K562 (cell line): ENCODE results near the gene PPP6R1. TPM values are rescaled to one million over a fixed set of nuclear protein-coding genes. Genes with fewer than 3 reads are reported as not detected.

ENCODE experiments used
- ATAC-seq: fragments of 200-7000 bp; cut with Tn5 transposase; 3 replicates; pipeline ENCODE4 v1.9.1; 2020; ENCODE audit warnings: moderate library complexity
- BruUV-seq: library from RNA; stranded (reverse); fragments of 400-500 nt; replicated peaks from 2 replicates; lab custom pipeline; 2021; lab: Mats Ljungman, UMichigan
- CTCF ChIA-PET: fragments of 300-600 bp; formaldehyde crosslinking; extraction: SDS; loops from one replicate; lab custom pipeline; 2021; ENCODE audit warnings: low intra/inter-chr PET ratio; lab: Yijun Ruan, JAX
- POLR2A ChIA-PET: fragments of 300-600, 350-650 bp; sonication (Branson Sonifier 250); formaldehyde crosslinking; extraction: SDS; loops from one replicate; lab custom pipeline; 2021; ENCODE audit warnings: antibody characterized with exemption, inconsistent platforms; lab: Yijun Ruan, JAX
- DNase-seq, 4 experiments: peaks; one replicate each; pipeline versions ENCODE4 v3.0.0 to v3.0.0-alpha.2; 2011 to 2018; ENCODE audit warnings: low spot score in 3 of 4, mixed read lengths in 3 of 4; ENCODE audit errors: extremely low read depth in 1 of 4
- FAIRE-seq: peaks from 2 replicates; lab custom pipeline; 2011; peaks lifted over from hg19 to GRCh38; lab: Jason Lieb, UNC
- H2AFZ ChIP-seq: 2 replicates; pipeline ENCODE4 v1.6.0; 2011; ENCODE audit warnings: low read depth, low read length, control low read depth, inconsistent platforms
- H3K27ac ChIP-seq: fragments of 200-600 bp; 3 replicates; pipeline ENCODE4 v1.8.0; 2011; ENCODE audit warnings: low read depth, mild to moderate bottlenecking, control low read depth, inconsistent platforms, low read length, moderate library complexity, mixed read lengths; ENCODE audit errors: extremely low read depth
- H3K27me3 ChIP-seq, 2 experiments: fragments of 300-600 bp in 1 of 2; 2 replicates in 1 of 2; 3 replicates in 1 of 2; pipeline versions ENCODE4 v1.6.0 to v1.8.0; 2011; ENCODE audit warnings: inconsistent platforms in 2 of 2, low read length in 2 of 2, mild to moderate bottlenecking in 1 of 2, mixed read lengths in 1 of 2, moderate library complexity in 1 of 2; ENCODE audit not compliant: control insufficient read depth in 2 of 2, insufficient read depth in 2 of 2
- H3K36me3 ChIP-seq: fragments of 300-600 bp; 3 replicates; pipeline ENCODE4 v1.8.0; 2011; ENCODE audit warnings: mild to moderate bottlenecking, low read length, inconsistent platforms; ENCODE audit not compliant: control insufficient read depth, insufficient read depth
- H3K4me1 ChIP-seq, 2 experiments: fragments of 200-600 bp in 1 of 2; replicated peaks in 1 of 2; 2 replicates in 1 of 2; 3 replicates in 1 of 2; pipeline versions ENCODE4 v1.5.1 to v1.8.0; 2011; ENCODE audit warnings: inconsistent platforms in 2 of 2, low read length in 2 of 2, mild to moderate bottlenecking in 1 of 2, mixed read lengths in 1 of 2, moderate library complexity in 1 of 2; ENCODE audit not compliant: control insufficient read depth in 2 of 2, insufficient read depth in 2 of 2
- H3K4me2 ChIP-seq: 2 replicates; pipeline ENCODE4 v1.6.1; 2011; ENCODE audit warnings: low read length, control low read depth, inconsistent platforms, mixed read lengths; ENCODE audit not compliant: insufficient read depth
- H3K4me3 ChIP-seq: fragments of 200-600 bp; sonication (generic), shearing (Covaris generic); 2 replicates; pipeline ENCODE4 v1.5.1; 2016; ENCODE audit warnings: control low read depth, inconsistent platforms
- H3K79me2 ChIP-seq: fragments of 200-600 bp; 3 replicates; pipeline ENCODE4 v1.8.0; 2011; ENCODE audit warnings: low read length, inconsistent platforms; ENCODE audit not compliant: control insufficient read depth, insufficient read depth
- H3K9ac ChIP-seq, 2 experiments: 2 replicates each; pipeline versions ENCODE4 v1.6.0 to v1.6.1; 2011; ENCODE audit warnings: low read depth in 2 of 2, low read length in 2 of 2, control low read depth in 1 of 2, inconsistent platforms in 1 of 2, mild to moderate bottlenecking in 1 of 2, mixed read lengths in 1 of 2; ENCODE audit not compliant: insufficient read depth in 1 of 2
- H3K9me1 ChIP-seq: one replicate; pipeline ENCODE4 v1.6.0; 2011; ENCODE audit warnings: inconsistent platforms, mild to moderate bottlenecking, low read length, moderate library complexity; ENCODE audit not compliant: control insufficient read depth, insufficient read depth
- H3K9me3 ChIP-seq: replicated peaks from 2 replicates; pipeline ENCODE4 v1.5.1; 2011; ENCODE audit warnings: low read depth, low read length, inconsistent platforms; ENCODE audit not compliant: control insufficient read depth, insufficient read depth
- H4K20me1 ChIP-seq: replicated peaks from 2 replicates; pipeline ENCODE4 v1.6.1; 2011; ENCODE audit warnings: low read length, inconsistent platforms, mixed read lengths; ENCODE audit not compliant: control insufficient read depth, insufficient read depth
- CCAR2 ChIP-seq: fragments of 200-400 bp; formaldehyde crosslinking; IDR thresholded peaks from 2 replicates; pipeline ENCODE4 v1.6.1; 2017; ENCODE audit warnings: mild to moderate bottlenecking, low read depth, low read length
- CEBPB ChIP-seq: fragments of 450-650 bp; IDR thresholded peaks from 2 replicates; pipeline ENCODE4 v1.6.1; 2016; ENCODE audit warnings: missing genetic modification characterization, missing compliant biosample characterization
- ILK ChIP-seq: fragments of 450-650 bp; IDR thresholded peaks from 2 replicates; pipeline ENCODE4 v1.6.1; 2016; ENCODE audit warnings: missing genetic modification characterization, low read depth, mild to moderate bottlenecking, missing compliant biosample characterization, moderate library complexity, borderline replicate concordance
- NR2C2 ChIP-seq, 2 experiments: fragments of 200-800 bp in 1 of 2; sonication (Bioruptor generic) in 1 of 2; sonication (generic) in 1 of 2; formaldehyde crosslinking in 1 of 2; IDR thresholded peaks; 2 replicates each; pipeline versions ENCODE4 v1.6.1 to v1.8.0; 2016 to 2022; ENCODE audit warnings: mild to moderate bottlenecking in 1 of 2, missing compliant biosample characterization in 1 of 2, missing genetic modification characterization in 1 of 2, missing genetic modification reagents in 1 of 2
- POLR2G ChIP-seq: fragments of 200-400 bp; formaldehyde crosslinking; IDR thresholded peaks from 2 replicates; pipeline ENCODE4 v1.6.1; 2017; ENCODE audit warnings: low read depth, mild to moderate bottlenecking, antibody characterized with exemption, low read length, moderate library complexity
- RBFOX2 ChIP-seq: fragments of 200-400 bp; formaldehyde crosslinking; IDR thresholded peaks from 2 replicates; pipeline ENCODE4 v1.6.1; 2017; ENCODE audit warnings: low read depth, mild to moderate bottlenecking, low read length, moderate library complexity
- ZC3H11A ChIP-seq: IDR thresholded peaks from 2 replicates; pipeline ENCODE4 v1.6.1; 2012; ENCODE audit warnings: low read depth, low read length, improper control_type of control experiment
- WGBS: fragments of 100-300 bp; shearing (Covaris generic); methylation state at CpG from one replicate; pipeline ENCODE4 v1.1.6; 2016; ENCODE audit warnings: low coverage, mixed read lengths; ENCODE audit not compliant: insufficient coverage; ENCODE audit errors: missing lambda C conversion rate; 5-methylcytosine and 5-hydroxymethylcytosine counted together
- in situ Hi-C: fragments of 300-500 bp; cut with MboI; formaldehyde crosslinking; loops from 4 replicates; pipeline ENCODE4 v1.15.0; 2018; ENCODE audit warnings: inconsistent platforms, mixed read lengths
- intact Hi-C: fragments of 100-400 bp; cut with micrococcal nuclease; formaldehyde crosslinking; loops from 2 replicates; pipeline ENCODE4 v1.14.2; 2022
- polyA plus RNA-seq, 8 experiments: library from polyadenylated mRNA; depleted of rRNA in 4 of 8; stranded (reverse) in 5 of 8; unstranded in 3 of 8; fragments of >200 nt; fragmentation: Nextera tagmentation in 2 of 8; fragmentation: Illumina TruSeq in 1 of 8; extraction: Ambion mirVana in 2 of 8; extraction: Trizol in 1 of 8; gene quantifications; 2 replicates each; pipeline versions ENCODE4 v1.2.1 to v1.2.3, GENCODE V29; 2011 to 2014; ENCODE audit warnings: inconsistent platforms in 1 of 8, missing spikeins in 1 of 8
- total RNA-seq, 7 experiments: library from RNA; depleted of rRNA in 6 of 7; stranded (reverse); fragments of >200 nt in 6 of 7; fragmentation: Illumina TruSeq in 2 of 7; extraction: Trizol in 2 of 7; gene quantifications; 2 replicates each; pipeline versions ENCODE4 v1.2.1 to v1.2.3, GENCODE V29; 2011 to 2021; ENCODE audit warnings: low replicate concordance in 1 of 7
- TF ChIP-seq, protein P1 (sequence below): sonication (generic); formaldehyde crosslinking; IDR thresholded peaks from 2 replicates; pipeline ENCODE4 v1.8.1; 2023; ENCODE audit warnings: missing genetic modification reagents, mild to moderate bottlenecking, borderline replicate concordance

PPP6R1 gene
- total and polyA plus RNA-seq, 9 of the 15 experiments (the other 6 are each of a cell fraction or from before 2014, with no cell fraction given), result 0.48 to 135 (median 37.2) TPM

DNA sequence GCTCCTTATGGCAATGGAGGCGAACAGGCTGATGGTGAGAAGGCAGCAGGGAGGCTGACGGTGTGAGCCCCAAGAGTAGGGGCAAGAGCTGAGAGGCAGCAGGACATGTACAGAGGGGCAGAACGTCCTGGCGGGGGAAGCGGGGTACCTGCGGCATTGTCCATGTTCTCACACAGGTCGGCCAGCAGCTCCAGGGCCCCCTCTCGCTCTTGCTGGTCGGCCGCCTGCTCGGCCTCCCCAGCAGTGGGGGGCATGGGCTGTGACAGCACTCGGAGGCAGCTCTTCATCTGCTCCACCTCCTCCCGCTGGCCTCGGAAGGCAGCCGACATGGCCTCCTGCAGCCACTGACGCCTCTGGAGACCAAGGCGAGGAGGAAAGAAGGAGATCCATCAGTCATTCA, 18.7 kb upstream of the PPP6R1 start:
- no TSS peak for BruUV-seq
- H3K4me3 ChIP-seq, result no peak overlapping the region
- H4K20me1 ChIP-seq, result no peaks in the 10 kb centered on the region
- peaks cover 19% of the 10 kb centered on the region in 2 experiments for H3K4me1 ChIP-seq
- H2AFZ ChIP-seq, result no peak overlapping the region
- CTCF ChIA-PET, result no interaction called here
- in situ Hi-C loops (no loop called here), intact Hi-C loops (no loop called here)
- no peak overlapping the region for H3K4me2 ChIP-seq
- POLR2A ChIA-PET, result interaction anchor here (0.6 to 2.0 kb wide), 5 partner anchors 16 to 167 kb away, joined by 3 to 8 read pairs (median 3); no protein-coding TSS in a partner anchor
- WGBS, result 95% methylated on average over 13 of the region's 17 CpGs
- no peak for ATAC-seq
- TF ChIP-seq, protein P1, sequence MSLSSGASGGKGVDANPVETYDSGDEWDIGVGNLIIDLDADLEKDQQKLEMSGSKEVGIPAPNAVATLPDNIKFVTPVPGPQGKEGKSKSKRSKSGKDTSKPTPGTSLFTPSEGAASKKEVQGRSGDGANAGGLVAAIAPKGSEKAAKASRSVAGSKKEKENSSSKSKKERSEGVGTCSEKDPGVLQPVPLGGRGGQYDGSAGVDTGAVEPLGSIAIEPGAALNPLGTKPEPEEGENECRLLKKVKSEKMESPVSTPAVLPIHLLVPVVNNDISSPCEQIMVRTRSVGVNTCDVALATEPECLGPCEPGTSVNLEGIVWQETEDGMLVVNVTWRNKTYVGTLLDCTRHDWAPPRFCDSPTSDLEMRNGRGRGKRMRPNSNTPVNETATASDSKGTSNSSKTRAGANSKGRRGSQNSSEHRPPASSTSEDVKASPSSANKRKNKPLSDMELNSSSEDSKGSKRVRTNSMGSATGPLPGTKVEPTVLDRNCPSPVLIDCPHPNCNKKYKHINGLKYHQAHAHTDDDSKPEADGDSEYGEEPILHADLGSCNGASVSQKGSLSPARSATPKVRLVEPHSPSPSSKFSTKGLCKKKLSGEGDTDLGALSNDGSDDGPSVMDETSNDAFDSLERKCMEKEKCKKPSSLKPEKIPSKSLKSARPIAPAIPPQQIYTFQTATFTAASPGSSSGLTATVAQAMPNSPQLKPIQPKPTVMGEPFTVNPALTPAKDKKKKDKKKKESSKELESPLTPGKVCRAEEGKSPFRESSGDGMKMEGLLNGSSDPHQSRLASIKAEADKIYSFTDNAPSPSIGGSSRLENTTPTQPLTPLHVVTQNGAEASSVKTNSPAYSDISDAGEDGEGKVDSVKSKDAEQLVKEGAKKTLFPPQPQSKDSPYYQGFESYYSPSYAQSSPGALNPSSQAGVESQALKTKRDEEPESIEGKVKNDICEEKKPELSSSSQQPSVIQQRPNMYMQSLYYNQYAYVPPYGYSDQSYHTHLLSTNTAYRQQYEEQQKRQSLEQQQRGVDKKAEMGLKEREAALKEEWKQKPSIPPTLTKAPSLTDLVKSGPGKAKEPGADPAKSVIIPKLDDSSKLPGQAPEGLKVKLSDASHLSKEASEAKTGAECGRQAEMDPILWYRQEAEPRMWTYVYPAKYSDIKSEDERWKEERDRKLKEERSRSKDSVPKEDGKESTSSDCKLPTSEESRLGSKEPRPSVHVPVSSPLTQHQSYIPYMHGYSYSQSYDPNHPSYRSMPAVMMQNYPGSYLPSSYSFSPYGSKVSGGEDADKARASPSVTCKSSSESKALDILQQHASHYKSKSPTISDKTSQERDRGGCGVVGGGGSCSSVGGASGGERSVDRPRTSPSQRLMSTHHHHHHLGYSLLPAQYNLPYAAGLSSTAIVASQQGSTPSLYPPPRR, result no peak
- no peak for TF ChIP-seq CCAR2
- 0 out of 2 replicates have a peak, but pooled peaks have one; percentile 16 for TF ChIP-seq RBFOX2
- TF ChIP-seq ILK (tag), result no peak
- no peak for TF ChIP-seq CEBPB
- TF ChIP-seq NR2C2 (CRISPR knock-in tag; IDR thresholded peaks at IDR 0.05), result no peak
- TF ChIP-seq NR2C2 (tag; IDR thresholded peaks at IDR 0.05), result no peak
- 0 out of 2 replicates have a peak, but pooled peaks have one; percentile 25 for TF ChIP-seq POLR2G
- TF ChIP-seq ZC3H11A, result no peak
- no peaks in the 10 kb centered on the region for H3K9me3 ChIP-seq
- H3K9me1 ChIP-seq, result no peaks in the 10 kb centered on the region
- FAIRE-seq, result no peak
- H3K27me3 ChIP-seq, result no peaks in the 10 kb centered on the region
- H3K9ac ChIP-seq, result peak overlapping the region in 1 of 2 experiments; percentile 68; a peak in 1 of 4 replicates
- peaks cover 34% of the 10 kb centered on the region; the same call in 2 of the 3 replicates for H3K36me3 ChIP-seq
- no peak overlapping the region; the same call in 2 of the 3 replicates for H3K27ac ChIP-seq
- H3K79me2 ChIP-seq, result peaks cover 12% of the 10 kb centered on the region
- no peak for DNase-seq
